Measurements from ENCODE around the gene KCNJ9. TPM values are rescaled to one million over a fixed set of nuclear protein-coding genes. Genes with fewer than 3 reads are reported as not detected.

The KCNJ9 gene
- total and polyA plus RNA-seq, 2 of the 13 experiments (the other 11 are each of a cell fraction or from before 2014, with no cell fraction given), result not detected

DNA sequence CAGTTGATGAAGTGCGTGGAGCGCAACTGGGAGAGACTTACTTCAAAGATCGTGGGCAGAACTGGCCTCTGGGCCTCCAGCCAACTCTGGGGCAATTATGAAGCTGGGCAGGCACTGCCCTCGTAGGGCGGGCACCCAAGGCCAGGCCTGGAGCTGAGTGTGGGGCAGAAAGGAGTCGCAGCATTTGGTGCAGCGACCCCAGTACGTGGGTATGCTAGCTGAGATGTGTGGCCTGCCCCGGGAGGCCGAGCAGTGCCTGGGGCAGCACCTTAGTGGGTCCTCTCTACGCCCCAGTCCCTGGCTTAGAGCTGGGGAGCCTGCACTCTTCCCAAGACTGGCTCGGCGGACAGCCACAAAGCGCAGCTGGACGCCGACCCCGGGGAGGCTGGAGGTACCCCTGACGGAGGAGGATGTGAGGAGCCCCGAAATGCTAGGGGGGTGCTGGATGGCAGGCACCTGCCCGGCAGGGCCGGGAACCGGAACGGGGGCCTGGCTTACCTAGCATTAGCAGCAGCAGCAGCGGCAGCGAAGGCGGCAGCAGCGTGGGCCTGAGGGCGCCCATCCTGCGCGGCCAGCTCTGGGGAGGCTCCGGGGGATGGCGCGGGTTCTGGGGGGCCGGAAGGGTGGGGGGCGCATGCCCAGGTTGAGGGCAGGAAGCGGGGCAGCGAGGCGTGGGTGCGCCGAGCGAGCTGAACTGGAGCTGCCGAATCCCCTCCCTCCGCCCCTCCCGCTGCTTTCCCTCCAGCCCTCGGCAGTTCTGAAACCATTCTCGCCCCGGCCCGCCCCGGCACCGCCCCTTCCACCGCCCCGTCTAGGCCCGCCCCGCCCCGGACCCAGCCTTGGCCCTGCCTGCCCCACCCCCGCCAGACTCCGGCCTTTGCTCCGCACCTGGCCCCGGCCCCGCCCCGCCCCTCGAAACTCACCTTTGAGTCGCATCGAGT lies 16.8 kb downstream of the KCNJ9 start, which contains the start of gene IGSF8 (continued):
- no peak for TF ChIP-seq ZNF619 (CRISPR knock-in tag; IDR thresholded peaks at IDR 0.05)
- no peak for TF ChIP-seq ZFYVE20 (CRISPR knock-in tag; IDR thresholded peaks at IDR 0.05; ENCODE audit: borderline replicate concordance, low read depth)
- no peak for TF ChIP-seq HNRNPK (IDR thresholded peaks at IDR 0.05; ENCODE audit: low read depth, low read length, poor library complexity, severe bottlenecking)
- TF ChIP-seq ARHGAP35 (CRISPR knock-in tag; IDR thresholded peaks at IDR 0.05; ENCODE audit: borderline replicate concordance), result 0 out of 2 replicates have a peak, but pooled peaks have one; percentile 54
- TF ChIP-seq POLR2AphosphoS2 (IDR thresholded peaks at IDR 0.05; ENCODE audit: low read depth, low read length), result no peak
- TF ChIP-seq NFKB2 (CRISPR knock-in tag; IDR thresholded peaks at IDR 0.05; ENCODE audit: borderline replicate concordance), result peak; percentile 50; the same call in 1 of the 2 replicates
- TF ChIP-seq ZNF790 (CRISPR knock-in tag; IDR thresholded peaks at IDR 0.05; ENCODE audit: borderline replicate concordance), result 0 out of 2 replicates have a peak, but pooled peaks have one; percentile 48
- TF ChIP-seq, protein P1, sequence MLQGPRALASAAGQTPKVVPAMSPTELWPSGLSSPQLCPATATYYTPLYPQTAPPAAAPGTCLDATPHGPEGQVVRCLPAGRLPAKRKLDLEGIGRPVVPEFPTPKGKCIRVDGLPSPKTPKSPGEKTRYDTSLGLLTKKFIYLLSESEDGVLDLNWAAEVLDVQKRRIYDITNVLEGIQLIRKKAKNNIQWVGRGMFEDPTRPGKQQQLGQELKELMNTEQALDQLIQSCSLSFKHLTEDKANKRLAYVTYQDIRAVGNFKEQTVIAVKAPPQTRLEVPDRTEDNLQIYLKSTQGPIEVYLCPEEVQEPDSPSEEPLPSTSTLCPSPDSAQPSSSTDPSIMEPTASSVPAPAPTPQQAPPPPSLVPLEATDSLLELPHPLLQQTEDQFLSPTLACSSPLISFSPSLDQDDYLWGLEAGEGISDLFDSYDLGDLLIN (CRISPR knock-in tag; IDR thresholded peaks at IDR 0.05; ENCODE audit: borderline replicate concordance), result no peak
- TF ChIP-seq, protein P2, sequence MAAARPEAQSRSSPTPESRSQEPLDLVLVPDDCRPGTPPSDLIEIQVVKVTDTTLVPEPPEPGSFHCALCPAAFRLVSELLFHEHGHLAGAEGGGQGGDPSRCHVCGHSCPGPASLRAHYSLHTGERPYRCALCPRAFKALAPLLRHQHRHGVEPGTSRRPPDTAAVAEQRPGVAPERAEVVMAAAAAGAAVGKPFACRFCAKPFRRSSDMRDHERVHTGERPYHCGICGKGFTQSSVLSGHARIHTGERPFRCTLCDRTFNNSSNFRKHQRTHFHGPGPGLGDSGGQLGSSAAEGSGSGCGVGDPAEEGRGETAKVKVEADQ (CRISPR knock-in tag; IDR thresholded peaks at IDR 0.05; ENCODE audit: borderline replicate concordance), result no peak
- TF ChIP-seq NR2F2 (IDR thresholded peaks at IDR 0.05; ENCODE audit: borderline replicate concordance, low read depth), result no peak
- TF ChIP-seq, protein P3, sequence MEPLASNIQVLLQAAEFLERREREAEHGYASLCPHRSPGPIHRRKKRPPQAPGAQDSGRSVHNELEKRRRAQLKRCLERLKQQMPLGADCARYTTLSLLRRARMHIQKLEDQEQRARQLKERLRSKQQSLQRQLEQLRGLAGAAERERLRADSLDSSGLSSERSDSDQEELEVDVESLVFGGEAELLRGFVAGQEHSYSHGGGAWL (CRISPR knock-in tag; IDR thresholded peaks at IDR 0.05), result no peak
- TF ChIP-seq RXRB (CRISPR knock-in tag; IDR thresholded peaks at IDR 0.05; ENCODE audit: borderline replicate concordance), result no peak
- 0 out of 2 replicates have a peak, but pooled peaks have one; percentile 54 for TF ChIP-seq ZFP90 (CRISPR knock-in tag; IDR thresholded peaks at IDR 0.05; ENCODE audit: borderline replicate concordance)
- no peak for TF ChIP-seq MIER3 (CRISPR knock-in tag; IDR thresholded peaks at IDR 0.05; ENCODE audit: borderline replicate concordance)
- no peak for TF ChIP-seq SIN3B (IDR thresholded peaks at IDR 0.05; ENCODE audit: low read length)
- TF ChIP-seq CHD4 (IDR thresholded peaks at IDR 0.05; ENCODE audit: borderline replicate concordance, low read length), result no peak
- TF ChIP-seq, protein P4, sequence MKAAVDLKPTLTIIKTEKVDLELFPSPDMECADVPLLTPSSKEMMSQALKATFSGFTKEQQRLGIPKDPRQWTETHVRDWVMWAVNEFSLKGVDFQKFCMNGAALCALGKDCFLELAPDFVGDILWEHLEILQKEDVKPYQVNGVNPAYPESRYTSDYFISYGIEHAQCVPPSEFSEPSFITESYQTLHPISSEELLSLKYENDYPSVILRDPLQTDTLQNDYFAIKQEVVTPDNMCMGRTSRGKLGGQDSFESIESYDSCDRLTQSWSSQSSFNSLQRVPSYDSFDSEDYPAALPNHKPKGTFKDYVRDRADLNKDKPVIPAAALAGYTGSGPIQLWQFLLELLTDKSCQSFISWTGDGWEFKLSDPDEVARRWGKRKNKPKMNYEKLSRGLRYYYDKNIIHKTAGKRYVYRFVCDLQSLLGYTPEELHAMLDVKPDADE (CRISPR knock-in tag; IDR thresholded peaks at IDR 0.05), result no peak
- TF ChIP-seq SUZ12 (IDR thresholded peaks at IDR 0.05; ENCODE audit: low read depth, low read length), result no peak
- no peak for TF ChIP-seq ZNF644 (CRISPR knock-in tag; IDR thresholded peaks at IDR 0.05; ENCODE audit: low read depth)
- TF ChIP-seq STAG1 (CRISPR knock-in tag; IDR thresholded peaks at IDR 0.05), result no peak
- TF ChIP-seq MAFK (conservative IDR thresholded peaks at IDR 0.05 in 1 of 2, IDR thresholded peaks at IDR 0.05 in 1 of 2; ENCODE audit: low read length in 2 of 2), result no peak
- no peak for TF ChIP-seq RBM39 (IDR thresholded peaks at IDR 0.05; ENCODE audit: low read depth, low read length, poor library complexity, severe bottlenecking)
- no peak for TF ChIP-seq TP53 (CRISPR knock-in tag; conservative IDR thresholded peaks at IDR 0.05)
- no peak for TF ChIP-seq ZNF143 (CRISPR knock-in tag; IDR thresholded peaks at IDR 0.05)
- TF ChIP-seq, protein P5, sequence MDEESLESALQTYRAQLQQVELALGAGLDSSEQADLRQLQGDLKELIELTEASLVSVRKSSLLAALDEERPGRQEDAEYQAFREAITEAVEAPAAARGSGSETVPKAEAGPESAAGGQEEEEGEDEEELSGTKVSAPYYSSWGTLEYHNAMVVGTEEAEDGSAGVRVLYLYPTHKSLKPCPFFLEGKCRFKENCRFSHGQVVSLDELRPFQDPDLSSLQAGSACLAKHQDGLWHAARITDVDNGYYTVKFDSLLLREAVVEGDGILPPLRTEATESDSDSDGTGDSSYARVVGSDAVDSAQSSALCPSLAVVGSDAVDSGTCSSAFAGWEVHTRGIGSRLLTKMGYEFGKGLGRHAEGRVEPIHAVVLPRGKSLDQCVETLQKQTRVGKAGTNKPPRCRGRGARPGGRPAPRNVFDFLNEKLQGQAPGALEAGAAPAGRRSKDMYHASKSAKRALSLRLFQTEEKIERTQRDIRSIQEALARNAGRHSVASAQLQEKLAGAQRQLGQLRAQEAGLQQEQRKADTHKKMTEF (CRISPR knock-in tag; IDR thresholded peaks at IDR 0.05), result no peak
